Stimulated activated CD4-positive, alpha-beta T cell treated with anti-CD3 and anti-CD28 coated beads, Interleukin-15, amount 100 ng/mL, for 48 hours (primary cell): Measurements from ENCODE around the gene ZFP64.

Experiments
- DNase-seq, 2 donors: peaks; one replicate each; pipeline ENCODE4 v3.0.0-alpha.2; 2020; ENCODE audit warnings: low read depth in 2 of 2

The ZFP64 gene

GRCh38 chr20:52104546-52105441, 86.8 kb downstream of the ZFP64 start:
- DNase-seq = no peak

DNA sequence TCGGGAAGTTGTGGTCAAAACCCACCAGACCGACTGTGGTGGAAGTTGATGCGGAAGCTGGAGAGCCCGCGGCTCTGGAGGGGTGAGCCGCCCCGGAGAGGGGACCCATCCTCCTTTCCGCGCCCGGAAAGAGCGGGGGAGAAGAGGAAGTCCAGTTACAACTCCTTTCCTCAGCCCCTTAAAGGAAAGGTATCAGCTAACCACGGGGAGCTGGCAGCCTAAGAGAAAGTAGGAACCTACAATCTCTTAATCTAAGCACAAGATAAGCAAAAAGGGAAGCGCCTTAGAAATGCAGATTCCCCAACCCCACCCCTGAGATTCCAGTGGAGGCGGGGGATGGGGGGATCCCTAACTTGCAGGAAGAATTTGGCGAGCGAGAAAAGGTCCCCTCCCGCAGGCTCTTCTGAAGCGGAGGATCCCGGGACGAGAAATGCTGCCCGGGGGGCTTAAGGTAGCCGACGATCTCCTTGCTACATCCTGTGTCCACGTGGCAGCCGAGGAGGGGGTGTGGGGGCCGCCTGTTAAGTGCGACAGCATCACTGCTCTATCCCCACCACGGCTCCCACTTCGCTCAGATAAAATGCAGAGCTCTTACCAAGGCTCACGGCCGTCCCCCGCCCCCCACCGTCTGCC, 87.5 kb downstream of the ZFP64 start:
- no peak for DNase-seq

DNA sequence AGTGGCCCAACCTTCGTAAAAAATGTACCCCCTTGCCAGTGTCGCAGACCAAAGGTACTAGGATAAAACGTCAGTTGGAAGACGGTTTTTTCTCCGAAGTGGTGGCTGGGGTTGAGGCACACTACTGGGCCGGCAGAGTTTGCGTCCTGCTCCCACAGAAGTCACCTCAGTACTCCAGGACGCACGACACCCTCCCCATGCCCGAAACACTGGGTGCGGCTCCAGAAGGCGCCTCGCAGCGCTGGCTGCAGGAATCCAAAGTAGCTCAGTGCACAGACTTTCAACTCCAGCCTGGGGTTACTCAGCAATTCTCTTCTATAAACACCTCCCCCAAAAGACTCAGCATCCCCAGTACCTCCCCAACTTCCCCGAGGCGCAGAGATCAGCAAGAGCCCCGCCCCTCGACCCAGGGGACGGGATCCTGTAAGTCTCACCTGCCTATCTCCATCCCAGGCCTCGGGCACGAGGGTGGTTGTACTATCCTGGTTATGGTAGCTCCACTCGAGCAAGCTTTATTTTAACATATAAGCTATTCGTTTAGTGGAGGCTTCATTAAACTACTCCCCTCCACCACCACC, 88.2 kb downstream of the ZFP64 start:
- no peak for DNase-seq

- no peak for DNase-seq
Measured at GRCh38 chr20:52102559-52102958, 89.0 kb downstream of the ZFP64 start.

DNA sequence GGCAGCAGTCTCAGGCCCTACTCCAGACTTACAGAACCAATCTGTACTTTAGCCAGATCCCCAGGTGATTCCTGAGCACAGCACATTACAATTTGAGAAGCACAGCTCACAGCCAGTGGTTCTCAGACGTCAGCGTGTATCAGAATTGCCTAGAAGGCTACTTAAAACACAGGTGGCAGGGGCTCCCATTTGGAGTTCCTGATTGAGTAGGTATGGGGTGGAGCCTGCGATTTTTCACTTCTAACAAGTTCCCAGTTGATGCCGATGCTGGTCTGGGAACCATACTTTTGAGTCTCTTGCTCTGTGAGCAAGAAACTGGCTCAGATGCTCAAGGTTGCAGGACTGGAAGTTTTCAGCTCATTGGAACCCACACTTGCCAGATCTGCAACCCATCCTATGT, 89.5 kb downstream of the ZFP64 start:
- DNase-seq = no peak
